ENCODE data around the gene BAIAP2.

- TF ChIP-seq MEIS2 (CRISPR knock-in tag; IDR thresholded peaks at IDR 0.05), result no peak
- TF ChIP-seq ZNF451 (CRISPR knock-in tag; IDR thresholded peaks at IDR 0.05), result no peak
- TF ChIP-seq SMC3 (IDR thresholded peaks at IDR 0.05; ENCODE audit: low read length), result no peak
- no peak for TF ChIP-seq ZBTB38 (CRISPR knock-in tag; IDR thresholded peaks at IDR 0.05)
Observed at GRCh38 chr17:81157848-81158687, 123.1 kb downstream of the BAIAP2 start.
